Fibroblast of mammary gland (primary cell): ENCODE results near the gene PSTPIP1.
A peak's percentile ranks its signal among the peaks of the same experiment; 100 is the strongest.

ENCODE experiments used
- DNase-seq: peaks from one replicate; pipeline ENCODE4 v3.0.0-alpha.2; 2010; ENCODE audit warnings: low read depth
- H3K4me3 ChIP-seq: 2 replicates; pipeline ENCODE4 v1.5.1; 2011; ENCODE audit warnings: low read depth, mild to moderate bottlenecking, low read length, moderate library complexity; ENCODE audit not compliant: control insufficient read depth
- TF ChIP-seq, protein P1 (sequence below): conservative IDR thresholded peaks from 2 replicates; pipeline ENCODE4 v1.5.1; 2011; ENCODE audit warnings: low read depth, low read length, inconsistent platforms; ENCODE audit not compliant: control insufficient read depth, insufficient read depth

Gene PSTPIP1

GRCh38 chr15:77057072-77057471 lies 62.1 kb downstream of the PSTPIP1 start:
- TF ChIP-seq, protein P1, sequence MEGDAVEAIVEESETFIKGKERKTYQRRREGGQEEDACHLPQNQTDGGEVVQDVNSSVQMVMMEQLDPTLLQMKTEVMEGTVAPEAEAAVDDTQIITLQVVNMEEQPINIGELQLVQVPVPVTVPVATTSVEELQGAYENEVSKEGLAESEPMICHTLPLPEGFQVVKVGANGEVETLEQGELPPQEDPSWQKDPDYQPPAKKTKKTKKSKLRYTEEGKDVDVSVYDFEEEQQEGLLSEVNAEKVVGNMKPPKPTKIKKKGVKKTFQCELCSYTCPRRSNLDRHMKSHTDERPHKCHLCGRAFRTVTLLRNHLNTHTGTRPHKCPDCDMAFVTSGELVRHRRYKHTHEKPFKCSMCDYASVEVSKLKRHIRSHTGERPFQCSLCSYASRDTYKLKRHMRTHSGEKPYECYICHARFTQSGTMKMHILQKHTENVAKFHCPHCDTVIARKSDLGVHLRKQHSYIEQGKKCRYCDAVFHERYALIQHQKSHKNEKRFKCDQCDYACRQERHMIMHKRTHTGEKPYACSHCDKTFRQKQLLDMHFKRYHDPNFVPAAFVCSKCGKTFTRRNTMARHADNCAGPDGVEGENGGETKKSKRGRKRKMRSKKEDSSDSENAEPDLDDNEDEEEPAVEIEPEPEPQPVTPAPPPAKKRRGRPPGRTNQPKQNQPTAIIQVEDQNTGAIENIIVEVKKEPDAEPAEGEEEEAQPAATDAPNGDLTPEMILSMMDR = no peak
- no peak overlapping the region for H3K4me3 ChIP-seq
- no peak for DNase-seq

GRCh38 chr15:77057685-77058084 lies 62.8 kb downstream of the PSTPIP1 start:
- DNase-seq = no peak
- no peak overlapping the region for H3K4me3 ChIP-seq
- TF ChIP-seq, protein P1 = no peak

- no peak for DNase-seq
- TF ChIP-seq, protein P1 = no peak
- H3K4me3 ChIP-seq = no peak overlapping the region
Observed at GRCh38 chr15:77058468-77058867, 63.5 kb downstream of the PSTPIP1 start.

GRCh38 chr15:77059786-77060361 lies 64.9 kb downstream of the PSTPIP1 start:
- DNase-seq = no peak
- H3K4me3 ChIP-seq = no peak overlapping the region
- TF ChIP-seq, protein P1 = no peak

DNA sequence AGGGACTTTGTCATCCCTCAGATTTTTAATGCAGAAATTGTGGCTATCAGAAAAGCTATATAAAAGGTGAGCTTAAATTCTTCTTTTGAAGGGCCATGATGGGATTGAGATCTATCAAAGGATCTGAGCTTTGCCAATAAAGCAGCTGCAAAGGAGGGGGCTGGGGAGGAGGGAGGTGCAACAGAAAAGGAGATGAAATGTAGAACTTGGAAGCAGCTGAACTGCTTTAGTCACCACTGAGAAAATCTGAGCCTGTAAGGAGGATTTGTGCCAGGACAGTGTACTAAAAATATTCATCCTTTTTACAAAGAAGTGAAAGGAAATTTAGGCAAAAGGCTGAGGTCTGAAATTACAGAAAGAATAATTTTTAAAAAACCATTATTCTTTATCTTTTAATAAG lies 65.6 kb downstream of the PSTPIP1 start:
- peak; percentile 76 for DNase-seq
- H3K4me3 ChIP-seq = no peak overlapping the region

DNA sequence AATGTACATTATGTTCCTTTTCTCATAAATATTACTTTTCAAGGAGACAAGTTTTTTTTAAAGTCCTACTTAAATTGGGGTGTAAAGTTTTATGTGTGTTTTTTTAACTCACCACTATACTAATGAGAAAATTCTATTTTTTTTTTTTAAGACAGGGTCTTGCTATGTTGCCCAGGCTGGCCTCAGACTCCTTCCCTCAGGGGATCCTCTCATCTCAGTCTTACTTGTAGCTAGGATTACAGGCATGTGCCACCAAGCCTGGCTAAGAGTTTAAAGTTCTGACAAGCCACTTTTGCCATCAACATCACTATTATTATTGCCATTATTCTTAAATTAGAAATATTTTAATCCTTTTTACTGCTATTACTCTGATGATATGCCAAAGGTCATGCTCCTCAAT lies 68.3 kb downstream of the PSTPIP1 start:
- DNase-seq = no peak
- no peak overlapping the region for H3K4me3 ChIP-seq
- TF ChIP-seq, protein P1 = no peak

More for the DNA sequence above, 65.6 kb downstream of the PSTPIP1 start:
- TF ChIP-seq, protein P1 = no peak

GRCh38 chr15:77064063-77064462 lies 69.1 kb downstream of the PSTPIP1 start:
- TF ChIP-seq, protein P1 = no peak
- H3K4me3 ChIP-seq = no peak overlapping the region

More at GRCh38 chr15:77064063-77064462, 69.1 kb downstream of the PSTPIP1 start:
- DNase-seq = no peak
